K562 (cell line): ENCODE results near the gene ANO10. TPM values are rescaled to one million over a fixed set of nuclear protein-coding genes. Genes with fewer than 3 reads are reported as not detected.

Experiments
- BCOR ChIP-seq: fragments of 450-650 bp; IDR thresholded peaks from 2 replicates; pipeline ENCODE4 v1.6.1; 2016
- CHD7 ChIP-seq: fragments of 200-600 bp; sonication (generic); IDR thresholded peaks from one replicate; pipeline ENCODE4 v1.6.1; 2012; ENCODE audit warnings: mild to moderate bottlenecking, low read depth, low read length, inconsistent platforms
- CTCF ChIP-seq, 3 experiments: IDR thresholded peaks in 2 of 3; conservative IDR thresholded peaks in 1 of 3; 2 replicates each; pipeline ENCODE4 v1.5.1; 2011 to 2012; ENCODE audit warnings: low read length in 3 of 3, mild to moderate bottlenecking in 3 of 3, control low read depth in 2 of 3, improper control_type of control experiment in 1 of 3, inconsistent platforms in 1 of 3, low read depth in 1 of 3, mixed read lengths in 1 of 3, moderate library complexity in 1 of 3; ENCODE audit not compliant: insufficient read depth in 2 of 3
- DNMT1 ChIP-seq: fragments of 450-650 bp; IDR thresholded peaks from 2 replicates; pipeline ENCODE4 v1.6.1; 2016; ENCODE audit warnings: antibody characterized with exemption, mild to moderate bottlenecking
- MEF2A ChIP-seq: IDR thresholded peaks from 2 replicates; pipeline ENCODE4 v1.6.1; 2011; ENCODE audit warnings: low read depth, mild to moderate bottlenecking, low read length, moderate library complexity; ENCODE audit not compliant: control insufficient read depth
- PTBP1 ChIP-seq: fragments of 200-400 bp; formaldehyde crosslinking; IDR thresholded peaks from 2 replicates; pipeline ENCODE4 v1.6.1; 2017; ENCODE audit warnings: low read depth, low read length
- ZBTB11 ChIP-seq, 3 experiments: fragments of 200-800 bp in 1 of 3; fragments of 250-450 bp in 1 of 3; fragments of 450-650 bp in 1 of 3; sonication (Bioruptor Pico) in 1 of 3; sonication (Bioruptor generic) in 1 of 3; formaldehyde crosslinking in 1 of 3; IDR thresholded peaks; 2 replicates each; pipeline versions ENCODE4 v1.6.1 to v1.8.0; 2016 to 2022; ENCODE audit warnings: mild to moderate bottlenecking in 2 of 3, missing genetic modification characterization in 2 of 3, missing compliant biosample characterization in 1 of 3, moderate library complexity in 1 of 3
- polyA plus RNA-seq, 8 experiments: library from polyadenylated mRNA; depleted of rRNA in 4 of 8; stranded (reverse) in 5 of 8; unstranded in 3 of 8; fragments of >200 nt; fragmentation: Nextera tagmentation in 2 of 8; fragmentation: Illumina TruSeq in 1 of 8; extraction: Ambion mirVana in 2 of 8; extraction: Trizol in 1 of 8; gene quantifications; 2 replicates each; pipeline versions ENCODE4 v1.2.1 to v1.2.3, GENCODE V29; 2011 to 2014; ENCODE audit warnings: inconsistent platforms in 1 of 8, missing spikeins in 1 of 8
- total RNA-seq, 7 experiments: library from RNA; depleted of rRNA in 6 of 7; stranded (reverse); fragments of >200 nt in 6 of 7; fragmentation: Illumina TruSeq in 2 of 7; extraction: Trizol in 2 of 7; gene quantifications; 2 replicates each; pipeline versions ENCODE4 v1.2.1 to v1.2.3, GENCODE V29; 2011 to 2021; ENCODE audit warnings: low replicate concordance in 1 of 7

The ANO10 gene
- total and polyA plus RNA-seq, 9 of the 15 experiments (the other 6 are each of a cell fraction or from before 2014, with no cell fraction given): 6.4 to 46.0 (median 32.3) TPM

- no peak for TF ChIP-seq CHD7
- TF ChIP-seq BCOR: no peak
- TF ChIP-seq MEF2A: no peak
- no peak for TF ChIP-seq PTBP1
- TF ChIP-seq DNMT1: no peak
- no peak for TF ChIP-seq CTCF (IDR thresholded peaks at IDR 0.05 in 2 of 3, conservative IDR thresholded peaks at IDR 0.05 in 1 of 3; ENCODE audit: insufficient read depth in 2 of 3, low read depth in 1 of 3, low read length in 3 of 3)
- TF ChIP-seq ZBTB11 (CRISPR knock-in tag; IDR thresholded peaks at IDR 0.05): no peak
- TF ChIP-seq, all 486 proteins: peak for 0
Measured at GRCh38 chr3:43320288-43320687, 301.5 kb downstream of the ANO10 start (continued).
